H9 (cell line): Measurements from ENCODE around the gene IGSF9B. TPM values are rescaled to one million over a fixed set of nuclear protein-coding genes. Genes with fewer than 3 reads are reported as not detected.

ENCODE experiments used
- DNase-seq: peaks from one replicate; pipeline ENCODE4 v3.0.0-alpha.2; 2017
- H2AFZ ChIP-seq: one replicate; pipeline ENCODE4 v1.6.1; 2013; ENCODE audit warnings: mild to moderate bottlenecking, low read length, control low read depth, moderate library complexity
- H2AK5ac ChIP-seq: 2 replicates; pipeline ENCODE4 v1.6.1; 2013; ENCODE audit warnings: low read length, control low read depth, mixed read lengths; ENCODE audit not compliant: insufficient read length
- H2BK120ac ChIP-seq: one replicate; pipeline ENCODE4 v1.6.1; 2013; ENCODE audit warnings: low read depth, mild to moderate bottlenecking, low read length, control low read depth, inconsistent platforms; ENCODE audit not compliant: poor library complexity, severe bottlenecking
- H2BK12ac ChIP-seq: 2 replicates; pipeline ENCODE4 v1.6.1; 2013; ENCODE audit warnings: low read length, control low read depth, mixed read lengths, low read depth; ENCODE audit not compliant: insufficient read length
- H2BK15ac ChIP-seq: 2 replicates; pipeline ENCODE4 v1.6.1; 2013; ENCODE audit warnings: low read depth, low read length, control low read depth
- H2BK20ac ChIP-seq: one replicate; pipeline ENCODE4 v1.6.1; 2013; ENCODE audit warnings: low read depth, mild to moderate bottlenecking, low read length, control low read depth, inconsistent platforms; ENCODE audit not compliant: poor library complexity, severe bottlenecking
- H2BK5ac ChIP-seq: 2 replicates; pipeline ENCODE4 v1.6.1; 2013; ENCODE audit warnings: low read length, control low read depth, mixed read lengths; ENCODE audit not compliant: insufficient read length
- H3K14ac ChIP-seq: 2 replicates; pipeline ENCODE4 v1.6.1; 2013; ENCODE audit warnings: low read length, control low read depth; ENCODE audit not compliant: insufficient read depth
- H3K18ac ChIP-seq: 2 replicates; pipeline ENCODE4 v1.6.1; 2013; ENCODE audit warnings: low read depth, mild to moderate bottlenecking, mixed read lengths, low read length, control low read depth; ENCODE audit not compliant: insufficient read length
- H3K23ac ChIP-seq: 2 replicates; pipeline ENCODE4 v1.6.1; 2013; ENCODE audit warnings: low read length, control low read depth, mixed read lengths, low read depth; ENCODE audit not compliant: insufficient read length
- H3K23me2 ChIP-seq: 2 replicates; pipeline ENCODE4 v1.6.1; 2013; ENCODE audit warnings: low read depth, mild to moderate bottlenecking, mixed read lengths, low read length, control low read depth; ENCODE audit not compliant: insufficient read length, poor library complexity, severe bottlenecking
- H3K27ac ChIP-seq: 2 replicates; pipeline ENCODE4 v1.5.1; 2013; ENCODE audit warnings: low read length, control low read depth, mixed read lengths, low read depth; ENCODE audit not compliant: insufficient read length
- H3K27me3 ChIP-seq: 2 replicates; pipeline ENCODE4 v1.6.1; 2013; ENCODE audit warnings: low read length, control low read depth, inconsistent platforms; ENCODE audit not compliant: insufficient read depth
- H3K4ac ChIP-seq: 2 replicates; pipeline ENCODE4 v1.6.1; 2013; ENCODE audit warnings: low read depth, mild to moderate bottlenecking, control low read depth, inconsistent platforms, low read length, moderate library complexity
- H3K4me1 ChIP-seq: 2 replicates; pipeline ENCODE4 v1.6.1; 2013; ENCODE audit warnings: low read length, control low read depth, inconsistent platforms; ENCODE audit not compliant: insufficient read depth
- H3K4me2 ChIP-seq: 2 replicates; pipeline ENCODE4 v1.6.1; 2013; ENCODE audit warnings: low read length, control low read depth, mixed read lengths; ENCODE audit not compliant: insufficient read length, insufficient read depth
- H3K56ac ChIP-seq: 2 replicates; pipeline ENCODE4 v1.6.1; 2013; ENCODE audit warnings: low read depth, mild to moderate bottlenecking, mixed read lengths, low read length, control low read depth; ENCODE audit not compliant: insufficient read length
- H3K79me1 ChIP-seq: 2 replicates; pipeline ENCODE4 v1.6.1; 2013; ENCODE audit warnings: low read depth, mild to moderate bottlenecking, moderate library complexity, low read length, control low read depth, inconsistent platforms; ENCODE audit not compliant: insufficient read depth, poor library complexity, severe bottlenecking
- H3K79me2 ChIP-seq: 2 replicates; pipeline ENCODE4 v1.6.1; 2013; ENCODE audit warnings: low read length, control low read depth, inconsistent platforms; ENCODE audit not compliant: insufficient read depth
- H3K9ac ChIP-seq: 2 replicates; pipeline ENCODE4 v1.6.1; 2013; ENCODE audit warnings: low read length, control low read depth, mixed read lengths; ENCODE audit not compliant: insufficient read length; ENCODE audit errors: extremely low read depth
- H3K9me3 ChIP-seq: one replicate; pipeline ENCODE4 v1.6.1; 2013; ENCODE audit warnings: low read depth, low read length, inconsistent platforms; ENCODE audit not compliant: control insufficient read depth
- H3T11ph ChIP-seq: one replicate; pipeline ENCODE4 v1.6.1; 2013; ENCODE audit warnings: mild to moderate bottlenecking, low read length, control low read depth, inconsistent platforms
- H4K20me1 ChIP-seq: one replicate; pipeline ENCODE4 v1.6.1; 2013; ENCODE audit not compliant: control insufficient read depth, insufficient read length, insufficient read depth
- H4K5ac ChIP-seq: 2 replicates; pipeline ENCODE4 v1.6.1; 2013; ENCODE audit warnings: low read depth, mild to moderate bottlenecking, mixed read lengths, low read length, control low read depth; ENCODE audit not compliant: insufficient read length
- H4K8ac ChIP-seq: replicated peaks from 2 replicates; pipeline ENCODE4 v1.6.1; 2013; ENCODE audit warnings: low read length, control low read depth, mixed read lengths, low read depth; ENCODE audit not compliant: insufficient read length
- H4K91ac ChIP-seq: 2 replicates; pipeline ENCODE4 v1.6.1; 2013; ENCODE audit warnings: low read depth, mild to moderate bottlenecking, moderate library complexity, mixed read lengths, low read length, control low read depth; ENCODE audit not compliant: insufficient read length
- H3K27ac Mint-ChIP-seq, 3 experiments: 2 replicates in 2 of 3; 3 replicates in 1 of 3; pipeline ENCODE4 v1.8.0; 2020 to 2021; ENCODE audit warnings: mixed read lengths in 3 of 3, mild to moderate bottlenecking in 1 of 3, moderate library complexity in 1 of 3
- H3K27me3 Mint-ChIP-seq: 2 replicates; pipeline ENCODE4 v1.8.0; 2021; ENCODE audit warnings: low read depth, mild to moderate bottlenecking, moderate library complexity, mixed read lengths
- H3K36me3 Mint-ChIP-seq, 3 experiments: 2 replicates in 2 of 3; 3 replicates in 1 of 3; pipeline ENCODE4 v1.8.0; 2020 to 2021; ENCODE audit warnings: low read depth in 3 of 3, mixed read lengths in 3 of 3; ENCODE audit not compliant: insufficient read depth in 1 of 3
- H3K4me1 Mint-ChIP-seq, 2 experiments: 2 replicates each; pipeline ENCODE4 v1.8.0; 2020; ENCODE audit warnings: mixed read lengths in 2 of 2
- H3K4me3 Mint-ChIP-seq, 2 experiments: 2 replicates in 1 of 2; 3 replicates in 1 of 2; pipeline ENCODE4 v1.8.0; 2020 to 2021; ENCODE audit warnings: mild to moderate bottlenecking in 2 of 2, mixed read lengths in 2 of 2, moderate library complexity in 1 of 2
- H3K9me3 Mint-ChIP-seq, 2 experiments: 2 replicates in 1 of 2; 3 replicates in 1 of 2; pipeline ENCODE4 v1.8.0; 2020; ENCODE audit warnings: mild to moderate bottlenecking in 2 of 2, mixed read lengths in 2 of 2, moderate library complexity in 1 of 2
- WGBS: extraction: QIAGEN DNeasy Blood & Tissue Kit; methylation state at CpG from one replicate; pipeline ENCODE4 v1.1.7; 2013; ENCODE audit warnings: missing lambda C conversion rate, low lambda C conversion rate, mixed read lengths; ENCODE audit not compliant: insufficient read length; ENCODE audit errors: extremely low coverage; 5-methylcytosine and 5-hydroxymethylcytosine counted together
- total RNA-seq: library from RNA; stranded (reverse); gene quantifications from 2 replicates; pipeline ENCODE4 v1.2.1, GENCODE V29; 2021
- TF ChIP-seq, protein P1 (sequence below): fragments of 200-600 bp; sonication (generic); conservative IDR thresholded peaks from 3 replicates; pipeline ENCODE4 v1.8.0; 2021; ENCODE audit warnings: antibody characterized with exemption, mild to moderate bottlenecking

The IGSF9B gene
- total RNA-seq, 1 experiment from 2014 or later, result 25.7 TPM

DNA sequence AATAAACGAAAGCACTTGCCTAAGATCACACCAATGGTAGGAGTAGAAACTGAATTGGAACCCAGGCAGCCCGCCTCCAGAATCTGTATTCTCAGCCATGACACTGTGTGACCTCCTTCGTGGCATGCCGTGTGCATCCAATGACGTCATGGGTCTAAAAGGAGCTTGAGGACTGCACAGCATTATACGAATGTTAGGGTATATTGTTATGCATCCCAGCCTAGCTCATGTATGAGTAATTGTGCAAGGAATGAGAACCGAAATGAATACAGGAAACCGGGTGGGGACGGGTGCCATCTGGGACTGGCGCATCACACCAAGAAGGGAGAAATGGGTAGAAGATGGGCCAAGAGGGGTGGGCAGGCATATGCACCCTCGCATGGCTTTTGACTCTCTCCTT is 12.3 kb upstream of the IGSF9B start:
- Histone ChIP-seq H3K4me2 (no peak overlapping the region), H2BK12ac (no peak overlapping the region), H2AFZ (no peak overlapping the region), H3K27me3 (peaks cover 3% of the 10 kb centered on the region), H3K23me2 (no peaks in the 10 kb centered on the region), H2BK20ac (no peak overlapping the region), H2BK15ac (no peak overlapping the region), H3K4me1 (no peaks in the 10 kb centered on the region), H3K27ac (no peak overlapping the region), H3K56ac (no peak overlapping the region), H3K18ac (no peak overlapping the region), H2BK5ac (no peak overlapping the region), H3K79me2 (no peaks in the 10 kb centered on the region), H2AK5ac (no peak overlapping the region), H3T11ph (no peak overlapping the region), H4K91ac (no peak overlapping the region), H4K8ac (no peak overlapping the region), H3K23ac (no peak overlapping the region), H3K14ac (no peak overlapping the region), H4K5ac (no peak overlapping the region), H3K9me3 (no peaks in the 10 kb centered on the region), H3K4ac (no peak overlapping the region), H3K79me1 (no peaks in the 10 kb centered on the region), H2BK120ac (no peak overlapping the region), H3K9ac (no peak overlapping the region), H4K20me1 (peaks cover 3% of the 10 kb centered on the region)
- no peak overlapping the region for H3K27ac Mint-ChIP-seq
- no peaks in the 10 kb centered on the region for H3K36me3 Mint-ChIP-seq
- H3K4me3 Mint-ChIP-seq, result no peak overlapping the region
- WGBS, result no CpG with 5 or more reads among the region's 11 CpGs
- H3K4me1 Mint-ChIP-seq, result peaks cover 2 to 13% of the 10 kb centered on the region in 2 experiments
- TF ChIP-seq, protein P1, sequence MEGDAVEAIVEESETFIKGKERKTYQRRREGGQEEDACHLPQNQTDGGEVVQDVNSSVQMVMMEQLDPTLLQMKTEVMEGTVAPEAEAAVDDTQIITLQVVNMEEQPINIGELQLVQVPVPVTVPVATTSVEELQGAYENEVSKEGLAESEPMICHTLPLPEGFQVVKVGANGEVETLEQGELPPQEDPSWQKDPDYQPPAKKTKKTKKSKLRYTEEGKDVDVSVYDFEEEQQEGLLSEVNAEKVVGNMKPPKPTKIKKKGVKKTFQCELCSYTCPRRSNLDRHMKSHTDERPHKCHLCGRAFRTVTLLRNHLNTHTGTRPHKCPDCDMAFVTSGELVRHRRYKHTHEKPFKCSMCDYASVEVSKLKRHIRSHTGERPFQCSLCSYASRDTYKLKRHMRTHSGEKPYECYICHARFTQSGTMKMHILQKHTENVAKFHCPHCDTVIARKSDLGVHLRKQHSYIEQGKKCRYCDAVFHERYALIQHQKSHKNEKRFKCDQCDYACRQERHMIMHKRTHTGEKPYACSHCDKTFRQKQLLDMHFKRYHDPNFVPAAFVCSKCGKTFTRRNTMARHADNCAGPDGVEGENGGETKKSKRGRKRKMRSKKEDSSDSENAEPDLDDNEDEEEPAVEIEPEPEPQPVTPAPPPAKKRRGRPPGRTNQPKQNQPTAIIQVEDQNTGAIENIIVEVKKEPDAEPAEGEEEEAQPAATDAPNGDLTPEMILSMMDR, result no peak
- no peak for DNase-seq
- H3K9me3 Mint-ChIP-seq, result peaks cover 0 to 3% of the 10 kb centered on the region in 2 experiments; a peak in 2 of 5 replicates
- peaks cover 72% of the 10 kb centered on the region for H3K27me3 Mint-ChIP-seq
